OCI-M2 (cell line): ENCODE results near the gene COL26A1.

ENCODE experiments used
- DNase-seq: peaks from one replicate; lab custom pipeline; 2025; ENCODE audit not compliant: unreplicated experiment; lab: John Stamatoyannopoulos, UW

The COL26A1 gene

GRCh38 chr7:101532400-101533102 lies 169.9 kb downstream of the COL26A1 start:
- no peak for DNase-seq

GRCh38 chr7:101533103-101533465 lies 170.4 kb downstream of the COL26A1 start:
- DNase-seq: no peak

GRCh38 chr7:101534015-101534803 lies 171.5 kb downstream of the COL26A1 start:
- no peak for DNase-seq

- no peak for DNase-seq
Measured at GRCh38 chr7:101534873-101535272, 172.2 kb downstream of the COL26A1 start.

GRCh38 chr7:101535351-101535751 lies 172.7 kb downstream of the COL26A1 start:
- no peak for DNase-seq

GRCh38 chr7:101536232-101536631 lies 173.6 kb downstream of the COL26A1 start:
- DNase-seq: no peak

GRCh38 chr7:101536668-101537067 lies 174.0 kb downstream of the COL26A1 start:
- no peak for DNase-seq

- DNase-seq: no peak
Measured at GRCh38 chr7:101537205-101537604, 174.5 kb downstream of the COL26A1 start.

- no peak for DNase-seq
Measured at GRCh38 chr7:101537935-101538595, 175.4 kb downstream of the COL26A1 start.

GRCh38 chr7:101538596-101539459 lies 176.2 kb downstream of the COL26A1 start:
- DNase-seq: peak; percentile 21

GRCh38 chr7:101539784-101540183 lies 177.1 kb downstream of the COL26A1 start:
- DNase-seq: no peak

GRCh38 chr7:101542527-101543241 lies 180.0 kb downstream of the COL26A1 start:
- peak; percentile 21 for DNase-seq

GRCh38 chr7:101543242-101543766 lies 180.6 kb downstream of the COL26A1 start:
- no peak for DNase-seq

- DNase-seq: no peak
Measured at GRCh38 chr7:101543846-101544245, 181.2 kb downstream of the COL26A1 start.

- DNase-seq: no peak
Measured at GRCh38 chr7:101545441-101546190, 182.9 kb downstream of the COL26A1 start.

GRCh38 chr7:101546308-101546936 lies 183.7 kb downstream of the COL26A1 start:
- DNase-seq: no peak

- no peak for DNase-seq
Measured at GRCh38 chr7:101547022-101547915, 184.6 kb downstream of the COL26A1 start.
